ENCODE measurements around the gene RNF144A.
"Not testable (repeated sequence)": the region's sequence is repeated elsewhere in the genome, so short reads cannot be mapped to it uniquely, and the experiment has no call there.

Gene RNF144A

DNA sequence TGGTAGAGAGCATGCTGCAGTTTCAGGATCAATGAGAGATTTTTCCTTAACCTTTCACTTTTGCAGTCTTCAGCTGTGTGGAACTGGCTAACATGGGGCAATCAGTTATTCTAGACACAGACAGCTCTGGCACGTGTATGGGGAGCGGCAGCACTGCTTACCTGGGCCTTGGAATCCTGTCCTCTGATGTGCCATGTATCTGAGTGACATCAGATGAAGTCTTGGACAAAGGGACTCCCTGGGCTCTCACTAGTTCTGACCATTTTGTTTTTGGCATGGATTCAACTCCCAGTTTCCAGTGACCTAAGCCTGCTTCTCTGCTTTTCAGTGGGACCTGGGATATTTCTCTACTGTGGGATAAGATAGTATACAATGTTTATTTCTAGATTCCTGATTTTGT is 54.3 kb downstream of the RNF144A start:
- DNase-seq (ENCODE audit: low read depth in 3 of 3): no peak

DNA sequence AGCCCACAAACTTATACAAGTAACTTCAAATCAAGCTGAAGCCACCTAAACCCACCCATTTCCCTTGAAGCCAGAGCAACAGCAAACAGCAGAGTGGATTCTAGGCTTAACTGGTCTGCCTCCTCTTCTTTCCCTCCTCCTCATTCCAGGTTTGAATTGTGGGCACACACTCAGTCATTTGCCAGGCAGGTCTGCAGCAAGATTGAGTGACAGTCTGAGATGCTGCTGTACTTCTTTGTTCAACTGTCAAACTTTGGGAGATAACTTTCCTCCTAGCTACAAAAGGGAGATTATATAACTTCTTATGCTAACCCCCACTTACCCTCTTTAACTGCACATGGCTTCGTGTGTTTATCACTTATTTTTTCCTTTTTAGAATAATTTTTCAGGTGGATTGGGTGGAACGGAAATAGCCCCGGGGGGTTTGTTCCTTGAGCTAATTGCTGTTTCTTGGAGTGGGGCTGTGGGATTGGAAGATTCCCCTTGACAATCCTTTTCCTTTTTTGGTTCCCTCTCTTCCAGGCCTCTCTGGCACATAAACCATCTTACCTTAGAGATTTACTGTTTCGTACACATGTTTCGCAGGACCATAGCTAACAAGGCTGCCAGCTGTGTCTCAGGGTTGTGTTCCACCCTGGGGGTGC is 55.0 kb downstream of the RNF144A start:
- no peak for DNase-seq (ENCODE audit: low read depth in 3 of 3)

DNA sequence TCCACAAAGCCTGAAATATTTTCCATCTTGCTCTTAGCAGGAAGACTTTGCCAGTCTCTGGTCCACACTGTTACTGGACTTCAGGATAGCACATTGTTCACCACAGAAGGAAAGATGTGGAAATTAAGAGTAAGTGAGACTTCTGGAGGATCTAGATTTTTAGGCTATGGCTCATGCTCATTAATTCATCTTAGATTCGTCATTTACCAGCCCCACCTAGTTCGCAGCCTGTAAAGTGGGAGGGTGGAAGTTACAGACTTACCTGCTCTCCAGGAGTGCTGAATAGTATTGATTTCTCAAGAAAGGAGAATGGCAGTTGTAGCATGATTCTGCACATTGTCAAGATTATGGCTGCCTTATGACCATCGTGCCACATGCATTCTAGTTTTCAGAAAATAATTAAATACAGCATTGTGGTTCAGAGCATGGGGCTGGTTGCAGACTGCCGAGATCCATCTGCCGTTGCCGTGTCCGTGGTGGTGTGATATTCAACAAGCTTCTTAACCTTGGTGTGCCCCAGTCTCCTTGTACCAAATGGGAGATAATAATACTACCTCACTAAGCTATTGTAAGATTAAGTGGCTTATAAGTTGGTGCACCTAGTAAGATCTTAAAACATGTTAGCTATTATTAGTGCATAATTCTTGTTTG is 56.8 kb downstream of the RNF144A start:
- no peak for DNase-seq (ENCODE audit: low read depth in 3 of 3)

DNA sequence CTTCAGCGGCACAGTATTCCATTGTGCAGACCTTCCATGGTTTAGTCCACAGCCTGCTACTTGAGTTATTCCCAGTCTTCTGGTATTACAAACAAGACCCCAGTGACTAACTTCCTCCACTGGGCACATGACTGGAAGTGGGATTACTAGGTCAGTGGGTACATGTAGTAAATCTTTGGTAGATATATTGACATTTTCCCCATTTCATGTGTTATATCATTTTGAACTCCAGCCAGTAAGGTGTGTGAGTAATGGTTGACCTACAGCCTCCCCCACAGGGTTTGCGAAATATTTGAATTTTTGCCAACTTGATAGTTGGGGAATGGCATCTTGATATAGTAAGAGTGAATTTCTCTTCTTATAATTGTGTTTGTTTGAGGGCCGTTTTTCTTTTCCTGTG is 58.8 kb downstream of the RNF144A start:
- no peak for DNase-seq (ENCODE audit: low read depth in 3 of 3)

DNA sequence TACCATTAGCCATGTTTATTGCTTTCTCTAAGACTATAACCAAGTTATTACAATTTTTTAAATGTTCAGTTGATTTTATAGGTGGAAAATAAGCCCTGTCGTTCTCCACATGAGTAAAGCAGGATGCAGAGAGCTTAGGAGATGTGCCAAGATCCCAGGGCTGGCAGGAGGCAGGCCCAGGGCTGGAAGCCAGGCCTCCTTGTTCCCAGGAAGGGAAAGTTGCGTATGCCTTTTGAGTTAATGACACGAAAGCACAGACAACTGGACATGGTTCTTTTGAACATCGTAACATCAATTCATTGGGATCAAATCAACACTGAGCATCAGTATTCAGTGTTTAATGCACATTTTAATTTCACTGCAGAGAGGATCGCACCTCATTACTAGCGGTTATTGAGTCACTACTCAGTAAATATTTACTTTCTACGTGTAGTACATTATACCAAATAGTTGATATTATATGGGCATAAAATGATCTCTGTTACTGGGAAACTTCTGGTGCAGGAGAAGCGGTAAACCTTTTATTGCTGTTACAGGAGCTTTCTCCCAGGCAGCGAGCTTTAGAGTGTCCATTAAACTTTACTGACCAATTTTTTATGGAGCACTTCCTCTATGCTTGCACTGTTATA is 60.0 kb downstream of the RNF144A start:
- no peak for DNase-seq (ENCODE audit: low read depth in 3 of 3)

DNA sequence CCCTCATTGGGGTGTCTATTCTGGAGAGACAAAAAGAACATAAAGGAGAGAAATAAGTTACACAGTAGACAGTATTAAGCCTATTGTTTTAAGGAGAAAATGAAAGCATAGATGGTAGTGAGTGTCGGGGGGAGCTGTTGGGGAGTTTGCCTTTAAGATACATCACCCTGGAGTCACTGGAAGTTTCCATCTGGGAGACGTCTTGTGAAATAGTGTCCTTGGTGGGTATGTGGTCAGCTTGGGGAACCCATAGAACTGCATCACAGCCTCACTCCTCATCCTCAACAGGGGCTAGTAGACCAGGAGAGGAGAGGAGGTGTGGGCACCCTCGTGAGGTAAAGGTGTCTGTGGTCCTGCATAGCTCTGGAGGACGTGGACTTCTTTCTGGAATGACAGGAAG is 60.6 kb downstream of the RNF144A start:
- DNase-seq (ENCODE audit: low read depth in 3 of 3): no peak

DNA sequence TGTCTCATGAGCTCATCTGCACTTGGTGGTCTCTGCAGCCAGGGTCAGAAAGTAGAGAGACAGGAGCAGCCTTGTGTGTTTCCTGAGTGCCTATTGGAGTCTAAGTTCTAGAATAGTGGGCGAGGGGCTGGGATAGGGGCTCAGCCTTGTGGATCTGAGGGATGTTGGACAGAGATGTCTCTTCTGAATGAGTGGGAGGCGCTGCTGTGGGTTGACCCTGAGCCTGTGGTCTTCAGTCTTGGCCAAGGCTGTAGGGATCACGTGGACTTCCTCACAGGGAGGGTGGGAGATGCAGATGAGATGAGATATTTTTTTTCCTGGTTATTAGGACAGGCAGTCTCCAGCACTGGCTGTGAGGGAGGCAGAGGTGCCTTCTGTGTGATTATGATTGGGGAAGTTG is 61.8 kb downstream of the RNF144A start:
- no peak for DNase-seq (ENCODE audit: low read depth in 3 of 3)

DNA sequence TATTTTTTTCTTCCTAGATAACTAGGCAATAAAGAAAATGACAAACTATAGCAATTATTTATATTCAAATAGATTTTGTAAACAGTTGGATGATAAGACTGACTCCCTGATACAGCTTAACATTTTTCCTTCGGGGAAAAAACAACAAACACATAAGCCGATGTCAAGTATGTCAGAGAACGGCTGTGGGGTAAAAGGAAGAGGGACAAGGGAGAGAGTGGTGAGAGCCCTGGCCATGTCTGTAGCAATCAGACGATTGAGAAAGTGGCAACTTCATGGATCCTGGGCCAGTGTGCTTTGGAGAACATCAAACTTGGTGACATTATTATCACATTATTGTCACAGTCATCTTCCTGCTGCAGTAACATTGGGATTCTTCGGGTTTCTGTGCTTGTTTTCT is 65.2 kb downstream of the RNF144A start:
- DNase-seq (ENCODE audit: low read depth in 3 of 3): no peak

DNA sequence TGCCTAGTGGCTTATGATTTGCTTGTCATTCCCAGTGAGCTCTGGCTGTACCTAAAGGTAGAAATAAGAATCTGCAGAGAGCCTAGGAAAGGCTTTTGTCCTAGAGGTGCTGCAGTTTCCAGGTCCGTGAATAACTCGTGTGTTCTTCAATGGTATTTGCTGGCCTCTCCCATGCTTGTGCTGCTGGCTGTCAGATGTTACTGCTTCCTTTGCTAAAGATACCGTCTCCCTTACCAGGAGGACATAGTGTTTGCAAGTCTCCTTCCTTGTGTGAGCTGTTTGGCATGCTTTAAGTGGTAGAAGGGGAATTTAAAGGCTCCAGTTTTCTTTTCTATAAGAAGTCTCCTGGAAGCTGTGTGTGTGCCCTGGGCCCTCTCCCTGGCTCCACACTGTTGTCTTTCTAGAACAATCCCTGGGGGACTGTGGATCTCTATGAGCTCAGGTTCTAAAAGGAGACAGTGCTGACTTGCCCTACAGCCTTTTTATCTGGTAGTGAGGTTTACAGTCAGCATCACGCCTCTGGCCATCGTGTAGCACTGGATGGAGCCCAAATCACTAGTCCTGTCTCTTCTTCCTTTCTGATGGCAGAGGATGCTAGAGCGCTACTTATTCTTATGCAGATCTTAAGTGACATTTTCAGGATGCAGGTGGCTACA is 65.8 kb downstream of the RNF144A start:
- DNase-seq (ENCODE audit: low read depth in 3 of 3): no peak

DNA sequence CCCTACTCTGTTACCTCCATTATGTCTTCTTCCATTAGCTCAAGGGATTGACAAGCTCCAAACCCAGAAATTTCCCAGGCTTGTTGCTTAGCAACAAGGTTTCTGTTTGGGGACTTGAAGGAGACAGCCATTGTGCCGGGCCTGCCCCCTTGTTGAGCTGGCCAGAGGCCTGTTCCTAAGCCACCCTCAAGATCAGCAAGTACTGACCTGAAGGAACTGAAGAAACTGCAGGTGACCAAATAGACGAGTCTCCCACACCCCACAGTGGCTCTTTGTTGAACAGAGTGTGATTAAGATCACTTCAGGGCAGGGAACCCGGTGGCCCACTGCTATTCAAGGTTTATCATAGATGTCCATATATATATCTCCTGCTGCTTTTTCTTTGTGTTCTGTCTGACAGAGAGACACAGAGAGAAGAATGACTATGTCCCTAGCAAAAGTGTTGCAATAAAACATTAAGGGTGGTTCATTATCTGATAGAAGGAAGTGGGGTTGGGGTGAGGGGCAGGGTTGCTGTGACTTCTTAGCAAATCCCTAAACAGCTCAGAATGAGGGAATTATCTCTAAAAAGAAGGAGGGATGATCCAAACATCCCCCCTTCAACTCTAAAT is 69.2 kb downstream of the RNF144A start:
- no peak for DNase-seq (ENCODE audit: low read depth in 3 of 3)

DNA sequence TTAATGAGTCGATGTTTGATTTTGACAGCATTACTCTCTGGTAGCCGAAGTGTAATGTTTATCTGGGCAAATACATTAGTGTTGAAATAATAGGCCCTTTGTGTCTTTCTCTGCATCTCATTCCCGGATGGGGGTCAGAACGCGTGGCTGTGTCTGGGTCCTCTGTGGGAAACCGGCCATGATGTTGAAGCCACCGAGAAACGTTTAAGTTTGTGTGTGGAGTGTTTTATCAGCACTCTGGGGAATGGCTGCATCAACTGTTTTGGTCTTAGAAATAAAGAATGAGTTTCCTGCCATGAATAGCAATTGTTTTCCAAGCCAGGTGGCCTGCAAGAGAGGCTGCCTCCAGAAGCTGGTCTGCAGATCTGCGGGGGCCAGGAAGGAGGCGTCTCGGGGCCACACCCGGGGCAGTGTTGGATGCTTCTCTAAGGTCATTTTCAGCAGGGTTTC is 69.7 kb downstream of the RNF144A start:
- no peak for DNase-seq (ENCODE audit: low read depth in 3 of 3)

DNA sequence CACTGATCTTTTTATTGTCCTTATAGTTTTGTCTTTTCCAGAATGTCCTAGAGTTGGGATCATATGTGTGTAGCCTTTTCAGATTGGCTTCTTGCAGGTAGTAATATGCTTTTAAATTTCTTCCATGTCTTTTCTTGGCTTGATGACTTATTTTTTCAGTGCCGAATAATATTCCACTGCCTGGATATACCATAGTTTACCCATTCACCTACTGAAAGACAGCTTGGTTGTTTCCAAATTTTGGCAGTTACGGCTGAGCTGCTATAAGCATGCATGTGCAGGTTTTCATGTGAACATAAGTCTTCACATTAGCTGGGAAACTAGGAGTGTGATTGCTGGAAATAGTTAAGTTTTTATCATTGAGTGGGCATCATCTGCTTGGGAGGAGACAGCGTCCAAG is 73.7 kb downstream of the RNF144A start:
- DNase-seq (ENCODE audit: low read depth in 3 of 3): no peak

DNA sequence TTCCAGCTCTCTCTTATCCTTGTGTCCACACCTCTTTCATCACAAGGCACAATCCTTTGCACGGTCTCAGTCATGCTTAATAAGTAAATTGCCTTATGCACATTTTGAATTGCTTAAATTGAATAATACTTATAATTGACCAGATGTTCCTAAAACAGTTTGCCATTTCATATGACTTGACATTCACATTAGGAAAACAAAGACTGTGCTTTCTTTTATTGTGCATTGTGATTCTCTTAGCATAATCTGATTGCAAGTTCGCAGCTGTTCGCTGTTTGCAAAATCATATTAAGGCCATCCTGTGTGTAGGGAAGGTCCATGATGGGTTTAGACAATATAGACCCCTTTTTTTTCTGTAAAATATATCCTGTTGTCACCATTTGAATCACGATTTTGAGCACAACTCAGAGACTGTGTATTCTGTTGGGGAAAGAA is 75.6 kb downstream of the RNF144A start:
- DNase-seq (ENCODE audit: low read depth in 3 of 3): no peak

DNA sequence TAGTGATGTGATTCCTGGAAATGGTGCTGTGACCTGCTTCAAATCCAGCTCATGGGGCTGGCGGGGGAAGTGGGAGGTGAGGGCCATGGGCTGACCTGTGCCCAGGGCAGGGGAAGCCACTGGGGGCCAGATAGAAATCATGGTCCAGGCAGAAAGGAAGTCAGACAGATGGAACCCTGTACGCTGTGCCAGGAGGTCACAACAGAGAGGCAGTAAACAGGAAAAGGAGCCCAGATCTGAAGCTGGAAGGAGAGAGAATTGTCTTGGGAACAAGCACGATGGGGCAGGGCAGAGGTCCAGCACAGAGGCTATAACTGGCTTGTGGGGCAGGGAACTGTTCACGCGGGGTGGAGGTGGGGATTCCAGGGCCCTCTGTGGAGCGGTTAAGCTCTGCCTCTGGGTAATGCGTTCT is 76.0 kb downstream of the RNF144A start:
- DNase-seq (ENCODE audit: low read depth in 3 of 3): no peak

DNA sequence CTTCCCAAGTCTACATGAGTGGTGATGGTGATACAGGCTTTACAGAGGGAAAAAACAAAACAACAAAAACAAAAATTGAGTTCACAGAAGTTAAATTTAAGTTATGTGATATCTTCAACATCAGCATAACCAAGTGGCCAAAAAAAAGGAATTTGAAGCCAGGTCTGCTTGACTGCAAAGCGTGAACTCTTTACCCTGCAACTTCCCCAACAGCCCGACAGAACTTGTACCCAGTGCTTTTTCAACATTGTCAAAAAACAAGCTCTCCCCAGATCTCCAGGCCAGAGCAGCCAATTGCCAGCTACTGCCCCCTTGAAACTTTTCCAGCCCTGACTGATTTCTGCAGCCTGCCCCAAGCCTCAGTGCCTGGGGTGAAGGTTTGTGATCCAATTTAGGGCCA is 76.7 kb downstream of the RNF144A start:
- no peak for DNase-seq (ENCODE audit: low read depth in 3 of 3)

DNA sequence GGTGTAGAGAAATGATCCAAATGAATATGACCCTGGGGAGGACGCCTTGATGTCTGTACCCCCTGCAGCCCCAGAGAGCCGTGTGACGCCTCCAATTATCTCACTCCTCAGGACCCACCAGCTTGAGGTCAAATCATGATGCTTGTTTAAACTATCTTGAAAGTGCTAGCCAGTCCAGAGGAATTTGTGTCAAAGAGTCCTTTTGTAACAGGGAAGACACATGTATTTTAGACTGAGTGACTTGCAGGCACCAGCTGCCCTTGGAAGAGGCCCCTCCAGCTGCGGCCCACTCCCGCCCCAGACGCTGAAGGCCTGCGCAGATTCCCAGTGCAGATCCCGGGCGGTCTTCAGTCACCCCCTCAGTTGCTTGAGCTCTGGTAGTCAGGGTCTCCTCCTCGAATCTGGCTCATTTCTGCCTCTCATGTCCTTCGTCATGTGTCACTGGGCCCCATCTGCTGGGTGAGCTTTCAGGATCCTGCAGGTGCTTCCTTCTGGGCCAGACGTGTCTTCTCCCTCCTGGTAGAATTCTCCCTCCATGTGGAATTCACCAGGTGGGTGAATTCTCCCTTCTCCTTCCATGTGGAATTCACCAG is 77.4 kb downstream of the RNF144A start:
- no peak for DNase-seq (ENCODE audit: low read depth in 3 of 3)

DNA sequence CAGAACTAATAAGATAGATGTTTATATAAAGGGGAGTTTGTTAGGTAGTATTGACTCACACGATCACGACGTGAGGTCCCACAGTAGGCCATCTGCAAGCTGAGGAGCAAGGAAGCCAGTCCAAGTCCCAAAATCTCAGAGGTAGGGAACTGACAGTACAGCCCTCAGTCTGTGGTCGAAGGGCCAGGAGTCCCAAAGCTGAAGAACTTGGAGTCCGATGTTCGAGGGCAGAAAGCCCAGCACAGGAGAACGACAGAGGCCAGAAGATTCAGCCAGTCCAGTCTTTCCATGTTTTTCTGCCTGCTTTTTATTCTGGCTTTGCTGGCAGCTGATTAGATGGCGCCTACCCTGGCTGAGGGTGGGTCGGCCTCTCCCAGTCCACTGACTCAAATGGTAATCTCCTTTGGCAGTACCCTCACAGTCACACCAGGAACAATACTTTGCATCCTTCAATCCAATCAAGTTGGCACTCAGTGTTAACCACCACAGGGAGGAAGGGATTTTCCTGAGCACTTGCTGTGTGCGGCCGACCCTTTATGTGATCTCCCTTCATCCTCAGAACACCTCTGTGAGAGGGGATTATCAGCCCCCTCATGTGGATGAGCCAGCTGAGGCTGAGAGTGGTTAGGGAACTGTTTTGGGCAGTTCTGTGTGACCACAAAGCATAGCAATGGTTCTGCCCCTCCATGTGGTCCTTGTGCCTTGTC is 78.3 kb downstream of the RNF144A start:
- no peak for DNase-seq (ENCODE audit: low read depth in 3 of 3)

DNA sequence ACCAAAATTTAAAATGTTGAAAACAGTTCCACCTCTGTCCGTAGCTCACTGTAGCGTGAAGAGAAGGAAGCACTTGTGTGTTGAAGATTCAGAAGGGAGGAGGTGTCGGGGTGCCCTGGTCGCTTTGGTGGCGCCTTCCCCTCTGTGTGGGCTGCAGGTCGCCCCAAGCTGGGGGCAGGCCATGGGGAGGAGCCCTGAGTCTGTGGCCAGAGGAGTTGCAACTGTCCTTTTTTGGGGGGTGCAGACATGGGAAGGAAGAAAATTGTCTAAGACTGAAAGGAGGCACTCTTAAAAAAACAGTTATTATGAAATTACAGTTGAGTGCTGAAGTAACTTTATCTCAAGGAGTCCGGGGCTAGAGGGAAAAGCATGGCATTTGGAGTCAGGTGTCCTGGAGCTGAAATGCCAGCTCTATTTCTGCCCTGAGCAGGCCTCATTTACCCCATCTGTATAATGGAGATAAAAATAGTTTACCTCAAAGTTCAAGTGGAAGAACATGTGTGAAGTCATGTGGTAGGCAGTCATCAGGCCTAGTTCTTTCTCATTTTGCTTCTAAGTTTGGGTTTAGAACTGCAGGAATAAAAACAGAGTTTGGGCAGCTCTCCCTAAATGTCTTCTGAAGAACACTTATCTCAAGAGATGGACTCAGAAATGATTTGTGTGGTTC is 82.1 kb downstream of the RNF144A start:
- DNase-seq (ENCODE audit: low read depth in 3 of 3): no peak

DNA sequence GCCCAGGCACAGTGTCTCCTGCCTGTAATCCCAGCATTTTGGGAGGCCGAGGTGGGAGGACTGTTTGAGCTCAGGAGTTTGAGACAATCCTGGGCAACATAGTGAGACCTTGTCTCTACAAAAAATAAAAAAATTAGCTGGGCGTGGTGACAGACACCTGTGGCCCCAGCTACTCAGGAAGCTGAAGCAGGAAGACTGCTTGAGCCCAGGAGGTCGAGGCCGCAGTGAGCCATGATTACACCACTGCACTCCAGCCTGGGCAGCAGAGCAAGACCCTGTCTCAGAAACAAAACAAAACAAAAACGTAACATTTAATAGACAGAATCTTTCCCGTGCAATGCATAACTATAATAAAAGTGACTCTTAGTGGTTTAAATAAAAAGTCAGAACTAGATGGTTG is 84.2 kb downstream of the RNF144A start:
- not testable (repeated sequence) for DNase-seq (ENCODE audit: low read depth in 3 of 3)

DNA sequence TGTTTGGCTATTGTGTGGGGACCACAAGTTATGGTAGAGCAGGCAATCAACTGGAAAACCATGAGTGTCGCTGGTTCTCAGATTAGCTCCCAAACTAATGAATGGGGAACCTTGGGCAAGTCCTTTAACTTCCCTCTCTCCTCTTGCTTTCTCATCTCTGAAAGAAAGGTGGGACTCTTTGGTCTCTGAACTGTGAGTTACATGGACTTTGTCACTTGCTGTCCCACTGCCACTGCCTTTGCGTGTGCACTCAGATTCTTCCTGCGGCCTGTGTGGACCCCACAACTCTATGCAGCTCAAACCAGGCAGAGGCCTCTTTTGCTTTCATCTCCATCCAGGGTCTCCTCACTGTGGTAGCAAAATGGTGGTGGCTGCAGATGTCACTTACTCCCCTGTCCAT is 86.7 kb downstream of the RNF144A start:
- no peak for DNase-seq (ENCODE audit: low read depth in 3 of 3)

DNA sequence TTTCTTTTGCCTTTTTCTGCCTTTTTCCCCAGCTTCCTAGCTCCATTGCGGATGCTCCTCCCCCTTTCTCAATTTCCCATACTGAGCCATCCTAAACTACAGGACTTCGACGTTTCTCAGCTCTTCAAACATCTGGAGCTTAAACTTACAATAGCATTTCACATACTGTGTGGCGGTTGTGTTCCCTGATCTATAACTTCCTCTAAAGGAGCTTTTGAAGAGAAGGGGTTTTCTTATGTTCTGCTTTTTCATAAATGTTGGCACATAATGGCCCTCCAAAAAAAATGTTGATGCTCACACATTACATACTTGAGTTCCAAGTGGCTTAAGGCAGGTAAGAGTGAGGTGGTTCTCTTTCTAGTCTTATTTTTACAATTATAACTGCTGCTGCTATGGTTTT is 87.4 kb downstream of the RNF144A start:
- DNase-seq (ENCODE audit: low read depth in 3 of 3): no peak
